H1 (cell line): ENCODE results near the gene ENOSF1. TPM values are rescaled to one million over a fixed set of nuclear protein-coding genes. Genes with fewer than 3 reads are reported as not detected.
A peak's percentile ranks its signal among the peaks of the same experiment; 100 is the strongest.

Experiments
- CTCF ChIA-PET: fragments of 300-600 bp; sonication (Branson Sonifier 250); formaldehyde crosslinking; loops from one replicate; lab custom pipeline; 2021; ENCODE audit not compliant: partially characterized antibody; lab: Charles Lee
- POLR2A ChIA-PET: fragments of 300-600 bp; sonication (Branson Sonifier 250); formaldehyde crosslinking; loops from one replicate; lab custom pipeline; 2021; ENCODE audit warnings: inconsistent platforms; ENCODE audit not compliant: partially characterized antibody; lab: Charles Lee
- DNase-seq, 2 experiments: peaks; one replicate each; pipeline versions ENCODE4 v3.0.0 to v3.0.0-alpha.2; 2010 to 2022; ENCODE audit warnings: low spot score in 2 of 2, low read depth in 1 of 2, mixed read lengths in 1 of 2
- FAIRE-seq: peaks from 2 replicates; lab custom pipeline; 2011; peaks lifted over from hg19 to GRCh38; lab: Jason Lieb, UNC
- H2AFZ ChIP-seq: 2 replicates; pipeline ENCODE4 v1.8.1; 2012; ENCODE audit warnings: low read length, inconsistent platforms
- H2AK5ac ChIP-seq: 2 replicates; pipeline ENCODE4 v1.6.1; 2013; ENCODE audit warnings: low read depth, low read length
- H2BK120ac ChIP-seq: replicated peaks from 2 replicates; pipeline ENCODE3; 2013; ENCODE audit warnings: low read depth, low read length, inconsistent platforms
- H2BK12ac ChIP-seq: 2 replicates; pipeline ENCODE4 v1.6.1; 2013; ENCODE audit warnings: low read depth, low read length
- H2BK15ac ChIP-seq: 2 replicates; pipeline ENCODE4 v1.6.1; 2013; ENCODE audit warnings: low read length
- H2BK20ac ChIP-seq: 2 replicates; pipeline ENCODE4 v1.6.1; 2013; ENCODE audit warnings: low read length
- H2BK5ac ChIP-seq: 2 replicates; pipeline ENCODE4 v1.6.1; 2013; ENCODE audit warnings: low read depth, low read length
- H3K14ac ChIP-seq: 2 replicates; pipeline ENCODE4 v1.6.1; 2013; ENCODE audit warnings: inconsistent platforms; ENCODE audit not compliant: insufficient read length
- H3K18ac ChIP-seq: 2 replicates; pipeline ENCODE4 v1.6.1; 2013; ENCODE audit warnings: low read length; ENCODE audit errors: extremely low read depth
- H3K23ac ChIP-seq: 2 replicates; pipeline ENCODE4 v1.6.1; 2013; ENCODE audit warnings: inconsistent platforms; ENCODE audit not compliant: insufficient read length
- H3K23me2 ChIP-seq: 2 replicates; pipeline ENCODE4 v1.6.1; 2013; ENCODE audit warnings: low read depth, low read length
- H3K27ac ChIP-seq: 2 replicates; pipeline ENCODE4 v1.6.1; 2011; ENCODE audit warnings: low read depth, low read length, inconsistent platforms
- H3K27me3 ChIP-seq, 4 experiments: replicated peaks in 1 of 4; 1 replicate in 1 of 4; 2 replicates in 3 of 4; pipeline versions ENCODE4 v1.6.1 to v1.8.1; 2011 to 2013; ENCODE audit warnings: low read length in 3 of 4, mild to moderate bottlenecking in 3 of 4, inconsistent platforms in 2 of 4, mixed read lengths in 2 of 4, moderate library complexity in 1 of 4; ENCODE audit not compliant: control insufficient read depth in 3 of 4, insufficient read depth in 3 of 4; ENCODE audit errors: extremely low read depth in 1 of 4
- H3K36me3 ChIP-seq, 4 experiments: 2 replicates each; pipeline versions ENCODE4 v1.6.1 to v1.8.1; 2011 to 2013; ENCODE audit warnings: mild to moderate bottlenecking in 4 of 4, low read length in 3 of 4, moderate library complexity in 2 of 4, control low read depth in 1 of 4, inconsistent platforms in 1 of 4; ENCODE audit not compliant: insufficient read depth in 4 of 4, control insufficient read depth in 2 of 4
- H3K4ac ChIP-seq: replicated peaks from 2 replicates; pipeline ENCODE3; 2013; ENCODE audit warnings: low read length, low read depth, mixed read lengths, inconsistent platforms; ENCODE audit not compliant: insufficient read length
- H3K4me1 ChIP-seq, 4 experiments: replicated peaks in 1 of 4; 1 replicate in 1 of 4; 2 replicates in 3 of 4; pipeline versions ENCODE4 v1.6.1 to v1.8.1; 2011 to 2013; ENCODE audit warnings: low read length in 3 of 4, inconsistent platforms in 2 of 4, mixed read lengths in 1 of 4; ENCODE audit not compliant: insufficient read depth in 4 of 4, control insufficient read depth in 3 of 4
- H3K4me2 ChIP-seq, 2 experiments: 2 replicates each; pipeline versions ENCODE4 v1.6.1 to v1.8.1; 2011 to 2013; ENCODE audit warnings: low read depth in 2 of 2, low read length in 2 of 2, control low read depth in 1 of 2, inconsistent platforms in 1 of 2, mild to moderate bottlenecking in 1 of 2; ENCODE audit not compliant: insufficient read depth in 1 of 2
- H3K4me3 ChIP-seq, 4 experiments: fragments of 200-600, 300-600 bp in 1 of 4; sonication (generic), shearing (Covaris generic), sonication (Bioruptor Twin) in 1 of 4; 2 replicates each; pipeline versions ENCODE4 v1.5.1 to v1.8.1; 2011 to 2016; ENCODE audit warnings: low read length in 4 of 4, low read depth in 3 of 4, control low read depth in 2 of 4, inconsistent platforms in 2 of 4, mild to moderate bottlenecking in 2 of 4, mixed read lengths in 1 of 4, moderate library complexity in 1 of 4; ENCODE audit not compliant: insufficient read depth in 2 of 4; ENCODE audit errors: extremely low read depth in 1 of 4
- H3K56ac ChIP-seq: replicated peaks from 2 replicates; pipeline ENCODE3; 2013; ENCODE audit warnings: low read depth, mild to moderate bottlenecking, mixed read lengths, low read length, inconsistent platforms; ENCODE audit not compliant: insufficient read length
- H3K79me1 ChIP-seq: 2 replicates; pipeline ENCODE4 v1.6.1; 2013; ENCODE audit warnings: low read depth, low read length, control low read depth
- H3K79me2 ChIP-seq, 2 experiments: 2 replicates each; pipeline versions ENCODE4 v1.6.1 to v1.8.1; 2012 to 2013; ENCODE audit warnings: low read length in 2 of 2, mild to moderate bottlenecking in 2 of 2, inconsistent platforms in 1 of 2; ENCODE audit not compliant: insufficient read depth in 2 of 2, control insufficient read depth in 1 of 2
- H3K9ac ChIP-seq, 4 experiments: replicated peaks in 1 of 4; 1 replicate in 1 of 4; 2 replicates in 3 of 4; pipeline versions ENCODE4 v1.6.1 to v1.8.1; 2011 to 2013; ENCODE audit warnings: low read depth in 3 of 4, low read length in 3 of 4, control low read depth in 2 of 4, mild to moderate bottlenecking in 2 of 4, moderate library complexity in 2 of 4, inconsistent platforms in 1 of 4; ENCODE audit errors: extremely low read depth in 1 of 4
- H3K9me3 ChIP-seq, 2 experiments: 2 replicates each; pipeline versions ENCODE4 v1.6.1 to v1.8.1; 2012 to 2013; ENCODE audit warnings: mild to moderate bottlenecking in 2 of 2, moderate library complexity in 2 of 2, control low read depth in 1 of 2, inconsistent platforms in 1 of 2, low read depth in 1 of 2, low read length in 1 of 2, mixed read lengths in 1 of 2; ENCODE audit not compliant: insufficient read depth in 2 of 2
- H4K20me1 ChIP-seq, 2 experiments: replicated peaks in 1 of 2; 2 replicates each; pipeline versions ENCODE3 to v1.8.1; 2011 to 2013; ENCODE audit warnings: inconsistent platforms in 2 of 2, low read length in 2 of 2, mild to moderate bottlenecking in 1 of 2; ENCODE audit not compliant: insufficient read depth in 2 of 2, control insufficient read depth in 1 of 2
- H4K5ac ChIP-seq: 2 replicates; pipeline ENCODE4 v1.6.1; 2013; ENCODE audit warnings: low read length, low read depth, mixed read lengths, inconsistent platforms; ENCODE audit not compliant: insufficient read length
- H4K8ac ChIP-seq: 2 replicates; pipeline ENCODE4 v1.8.0; 2013; ENCODE audit warnings: mild to moderate bottlenecking, moderate library complexity, low read length, inconsistent platforms; ENCODE audit not compliant: insufficient read depth; ENCODE audit errors: extremely low read depth
- H4K91ac ChIP-seq: replicated peaks from 2 replicates; pipeline ENCODE3; 2013; ENCODE audit warnings: low read length, mixed read lengths, inconsistent platforms; ENCODE audit not compliant: insufficient read length
- CBX8 ChIP-seq: fragments of 300-800, 300-1000 bp; sonication (generic); IDR thresholded peaks from 2 replicates; pipeline ENCODE4 v1.7.1; 2016; ENCODE audit warnings: low read depth, low read length, borderline replicate concordance
- MAFK ChIP-seq: IDR thresholded peaks from 2 replicates; pipeline ENCODE4 v1.6.1; 2012; ENCODE audit warnings: low read depth, mild to moderate bottlenecking, improper control_type of control experiment, low read length
- SIN3A ChIP-seq, 2 experiments: IDR thresholded peaks in 1 of 2; conservative IDR thresholded peaks in 1 of 2; 2 replicates each; pipeline ENCODE4 v1.6.1; 2011 to 2012; ENCODE audit warnings: low read length in 2 of 2, improper control_type of control experiment in 1 of 2, low read depth in 1 of 2, mild to moderate bottlenecking in 1 of 2
- WGBS, 2 experiments: shearing (Covaris generic) in 1 of 2; methylation state at CpG; one replicate each; pipeline versions ENCODE4 v1.1.6 to v1.1.7; 2013 to 2015; ENCODE audit warnings: low lambda C conversion rate in 2 of 2, mixed read lengths in 2 of 2, inconsistent platforms in 1 of 2, low coverage in 1 of 2, missing lambda C conversion rate in 1 of 2; ENCODE audit not compliant: insufficient replicate concordance in 2 of 2, insufficient coverage in 1 of 2, insufficient read length in 1 of 2; ENCODE audit errors: extremely low coverage in 1 of 2, missing lambda C conversion rate in 1 of 2; 5-methylcytosine and 5-hydroxymethylcytosine counted together
- polyA plus RNA-seq, 7 experiments: library from polyadenylated mRNA; depleted of rRNA in 3 of 7; stranded (reverse) in 5 of 7; unstranded in 2 of 7; fragments of >200 nt in 5 of 7; fragments of 200-250 nt in 2 of 7; gene quantifications; 1 replicate in 5 of 7; 2 replicates in 1 of 7; 4 replicates in 1 of 7; pipeline versions ENCODE4 v1.2.1 to v1.2.3, GENCODE V29; 2011 to 2013; ENCODE audit warnings: missing spikeins in 2 of 7, mixed read lengths in 2 of 7
- total RNA-seq: library from RNA; stranded (reverse); fragmentation: NEBNext Ultra II Directional; extraction: Animal tissue kit (Norgen Biotek cat#: 25700); gene quantifications from 2 replicates; pipeline ENCODE4 v1.2.1, GENCODE V29; 2021

ENOSF1 gene
- total and polyA plus RNA-seq, 2 of the 8 experiments (the other 6 are each of a cell fraction or from before 2014, with no cell fraction given): 15.4 to 26.4 TPM

GRCh38 chr18:635171-635570 is 77.3 kb downstream of the ENOSF1 start:
- Histone ChIP-seq H3K4me1 (peaks cover 0 to 8% (median 2%) of the 10 kb centered on the region in 4 experiments; a peak in 3 of 7 replicates), H3K9me3 (no peaks in the 10 kb centered on the region), H4K91ac (no peak overlapping the region), H4K20me1 (no peaks in the 10 kb centered on the region), H3K36me3 (no peaks in the 10 kb centered on the region), H2BK12ac (peak overlapping the region; percentile 22; the same call in 1 of the 2 replicates), H2BK20ac (no peak overlapping the region), H4K5ac (no peak overlapping the region), H3K4ac (no peak overlapping the region), H3K56ac (no peak overlapping the region), H2BK120ac (no peak overlapping the region), H2BK5ac (peak overlapping the region; percentile 53; the same call in 1 of the 2 replicates), H3K27ac (no peak overlapping the region), H3K23me2 (no peaks in the 10 kb centered on the region), H3K79me1 (no peaks in the 10 kb centered on the region), H3K4me3 (peak overlapping the region in 1 of 4 experiments; percentile 43; a peak in 2 of 8 replicates), H3K79me2 (no peaks in the 10 kb centered on the region), H3K23ac (no peak overlapping the region), H3K9ac (no peak overlapping the region), H2AFZ (no peak overlapping the region), H2BK15ac (no peak overlapping the region), H4K8ac (no peak overlapping the region), H3K14ac (no peak overlapping the region), H3K27me3 (no peaks in the 10 kb centered on the region), H3K18ac (no peak overlapping the region), H2AK5ac (no peak overlapping the region), H3K4me2 (peak overlapping the region; percentile 34 to 56)
- CTCF ChIA-PET: interaction anchor here (0.6 to 1.7 kb wide), 5 partner anchors 10 to 55 kb away, joined by 3 to 11 read pairs (median 3); partner anchors contain the start of gene CETN1
- DNase-seq (no peak), FAIRE-seq (no peak)
- POLR2A ChIA-PET: interaction anchor here (0.8 kb wide), 1 partner anchor 368 kb away, joined by 3 read pairs; the partner anchor contains the start of gene THOC1
- WGBS, 2 experiments: 6% methylated on average over 8 of the region's 8 CpGs; no CpG with 5 or more reads in 1 of the 2 experiments
- TF ChIP-seq SIN3A (conservative IDR thresholded peaks at IDR 0.05 in 1 of 2, IDR thresholded peaks at IDR 0.05 in 1 of 2; ENCODE audit: low read depth in 1 of 2, low read length in 2 of 2) (0 out of 4 replicates have a peak, but pooled peaks of 1 of the 2 experiments have one; percentile 29), CBX8 (no peak), MAFK (no peak)
